MCF 10A (cell line): ENCODE results near the gene DIAPH3. TPM values are rescaled to one million over a fixed set of nuclear protein-coding genes. Genes with fewer than 3 reads are reported as not detected.
A peak's percentile ranks its signal among the peaks of the same experiment; 100 is the strongest.

Experiments
- BruUV-seq: library from RNA; stranded (reverse); fragments of 400-500 nt; replicated peaks from 2 replicates; lab custom pipeline; 2021; lab: Mats Ljungman, UMichigan
- CTCF ChIA-PET: fragments of 300-600 bp; sonication (Branson Sonifier 250); formaldehyde crosslinking; extraction: SDS; loops from one replicate; lab custom pipeline; 2021; ENCODE audit warnings: antibody characterized with exemption, inconsistent platforms; lab: Yijun Ruan, JAX
- POLR2A ChIA-PET: fragments of 300-600, 350-650 bp; sonication (Branson Sonifier 250); formaldehyde crosslinking; extraction: SDS; loops from one replicate; lab custom pipeline; 2020; ENCODE audit warnings: antibody characterized with exemption, inconsistent platforms; lab: Yijun Ruan, JAX
- DNase-seq: peaks from one replicate; pipeline ENCODE4 v3.0.0-alpha.2; 2018; ENCODE audit not compliant: unreplicated experiment
- H3K27ac Mint-ChIP-seq: one replicate; pipeline ENCODE4 v1.8.0; 2022; ENCODE audit warnings: mild to moderate bottlenecking, low read depth, mixed read lengths; ENCODE audit not compliant: unreplicated experiment
- H3K27me3 Mint-ChIP-seq: one replicate; pipeline ENCODE4 v1.8.0; 2022; ENCODE audit warnings: mixed read lengths; ENCODE audit not compliant: insufficient read depth, unreplicated experiment
- H3K36me3 Mint-ChIP-seq: one replicate; pipeline ENCODE4 v1.8.0; 2022; ENCODE audit warnings: mild to moderate bottlenecking, moderate library complexity, mixed read lengths; ENCODE audit not compliant: insufficient read depth, unreplicated experiment
- H3K4me1 Mint-ChIP-seq: one replicate; pipeline ENCODE4 v1.8.0; 2022; ENCODE audit warnings: mixed read lengths; ENCODE audit not compliant: insufficient read depth, unreplicated experiment
- H3K4me3 Mint-ChIP-seq: one replicate; pipeline ENCODE4 v1.8.0; 2022; ENCODE audit warnings: mild to moderate bottlenecking, moderate library complexity, mixed read lengths; ENCODE audit not compliant: unreplicated experiment
- H3K9me3 Mint-ChIP-seq: one replicate; pipeline ENCODE4 v1.8.0; 2022; ENCODE audit warnings: mixed read lengths; ENCODE audit not compliant: unreplicated experiment
- CTCF ChIP-seq: fragments of 200-600 bp; IDR thresholded peaks from one replicate; pipeline ENCODE4 v1.8.0; 2022; ENCODE audit warnings: antibody characterized with exemption, mild to moderate bottlenecking; ENCODE audit not compliant: unreplicated experiment
- intact Hi-C: fragments of 100-400 bp; cut with micrococcal nuclease; formaldehyde crosslinking; loops from 2 replicates; pipeline ENCODE4 v1.14.1; 2022
- total RNA-seq: library from RNA; stranded (reverse); gene quantifications from 2 replicates; pipeline ENCODE4 v1.2.3, GENCODE V29; 2022

Gene DIAPH3
- total RNA-seq, 1 experiment from 2014 or later: 34.7 TPM

- Mint-ChIP-seq H3K9me3 (no peaks in the 10 kb centered on the region), H3K4me3 (no peak overlapping the region), H3K27ac (peak overlapping the region; percentile 33), H3K27me3 (no peaks in the 10 kb centered on the region), H3K36me3 (no peaks in the 10 kb centered on the region), H3K4me1 (peaks cover 29% of the 10 kb centered on the region)
- BruUV-seq: no TSS peak
- intact Hi-C loops: no loop called here
- ChIA-PET CTCF (interaction anchor here (1.2 to 1.8 kb wide), 3 partner anchors 11 to 76 kb away, joined by 4 to 12 read pairs (median 4); no protein-coding TSS in a partner anchor), POLR2A (interaction anchor here (0.6 to 1.5 kb wide), 5 partner anchors 10 to 35 kb away, joined by 3 to 9 read pairs (median 4); no protein-coding TSS in a partner anchor)
- TF ChIP-seq CTCF: no peak
- DNase-seq: no peak
Observed at GRCh38 chr13:60150538-60150937, 13.2 kb downstream of the DIAPH3 start.

GRCh38 chr13:60148918-60149317 lies 14.8 kb downstream of the DIAPH3 start:
- ChIA-PET CTCF (no interaction called here), POLR2A (no interaction called here)
- H3K27me3 Mint-ChIP-seq: no peaks in the 10 kb centered on the region
- H3K27ac Mint-ChIP-seq: no peak overlapping the region
- no peaks in the 10 kb centered on the region for H3K9me3 Mint-ChIP-seq
- no peak for TF ChIP-seq CTCF
- no TSS peak for BruUV-seq
- H3K36me3 Mint-ChIP-seq: no peaks in the 10 kb centered on the region
- no peak for DNase-seq
- H3K4me1 Mint-ChIP-seq: peaks cover 31% of the 10 kb centered on the region
- no peak overlapping the region for H3K4me3 Mint-ChIP-seq
- intact Hi-C loops: no loop called here

- H3K4me1 Mint-ChIP-seq: peaks cover 42% of the 10 kb centered on the region
- no TSS peak for BruUV-seq
Observed at GRCh38 chr13:60147361-60147760, 16.4 kb downstream of the DIAPH3 start.

GRCh38 chr13:60146471-60146870 lies 17.3 kb downstream of the DIAPH3 start:
- DNase-seq: no peak
- BruUV-seq: no TSS peak
- H3K4me1 Mint-ChIP-seq: peaks cover 40% of the 10 kb centered on the region
- no peak overlapping the region for H3K4me3 Mint-ChIP-seq
- H3K36me3 Mint-ChIP-seq: no peaks in the 10 kb centered on the region
- H3K9me3 Mint-ChIP-seq: no peaks in the 10 kb centered on the region
- H3K27ac Mint-ChIP-seq: no peak overlapping the region
- H3K27me3 Mint-ChIP-seq: no peaks in the 10 kb centered on the region
- POLR2A ChIA-PET: interaction anchor here (0.7 to 1.1 kb wide), 3 partner anchors 15 to 52 kb away, joined by 3 to 4 read pairs (median 4); no protein-coding TSS in a partner anchor
- CTCF ChIA-PET: interaction anchor here (0.6 to 1.7 kb wide), 3 partner anchors 9 to 154 kb away, joined by 3 to 5 read pairs (median 4); no protein-coding TSS in a partner anchor
- no peak for TF ChIP-seq CTCF
- intact Hi-C loops: no loop called here

More at GRCh38 chr13:60147361-60147760, 16.4 kb downstream of the DIAPH3 start:
- no peaks in the 10 kb centered on the region for H3K27me3 Mint-ChIP-seq
- no peak overlapping the region for H3K27ac Mint-ChIP-seq
- ChIA-PET CTCF (interaction anchor here (1.0 kb wide), 1 partner anchor 10 kb away, joined by 4 read pairs; no protein-coding TSS in a partner anchor), POLR2A (interaction anchor here (0.6 to 1.1 kb wide), 3 partner anchors 13 to 16 kb away, joined by 3 to 4 read pairs (median 4); no protein-coding TSS in a partner anchor)
- no peaks in the 10 kb centered on the region for H3K9me3 Mint-ChIP-seq
- no peaks in the 10 kb centered on the region for H3K36me3 Mint-ChIP-seq
- no peak for DNase-seq
- no peak for TF ChIP-seq CTCF
- intact Hi-C loops: no loop called here
- H3K4me3 Mint-ChIP-seq: no peak overlapping the region
